ENCODE measurements around the gene ICAM4. TPM values are rescaled to one million over a fixed set of nuclear protein-coding genes. Genes with fewer than 3 reads are reported as not detected.

The ICAM4 gene
- total and polyA plus RNA-seq, 2 of the 13 experiments (the other 11 are each of a cell fraction or from before 2014, with no cell fraction given) = 2.9 to 4.0 TPM

GRCh38 chr19:10334588-10335351 lies 48.0 kb downstream of the ICAM4 start (continued):
- TF ChIP-seq ZNF670 (CRISPR knock-in tag; IDR thresholded peaks at IDR 0.05; ENCODE audit: borderline replicate concordance) = peak; percentile 39; the same call in 1 of the 2 replicates
- TF ChIP-seq NFE2 (CRISPR knock-in tag; IDR thresholded peaks at IDR 0.05) = no peak
- TF ChIP-seq ZBTB4 (CRISPR knock-in tag; IDR thresholded peaks at IDR 0.05; ENCODE audit: borderline replicate concordance) = peak; percentile 73
- TF ChIP-seq ZNF678 (CRISPR knock-in tag; IDR thresholded peaks at IDR 0.05) = no peak
- TF ChIP-seq DBP (CRISPR knock-in tag; IDR thresholded peaks at IDR 0.05; ENCODE audit: not compliant biosample characterization) = no peak
- TF ChIP-seq ATF5 (CRISPR knock-in tag; IDR thresholded peaks at IDR 0.05; ENCODE audit: low read depth) = no peak
- 0 out of 2 replicates have a peak, but pooled peaks have one; percentile 68 for TF ChIP-seq ZNF234 (CRISPR knock-in tag; conservative IDR thresholded peaks at IDR 0.05)
- no peak for TF ChIP-seq SSRP1 (CRISPR knock-in tag; IDR thresholded peaks at IDR 0.05)
- no peak for TF ChIP-seq KLF11 (CRISPR knock-in tag; IDR thresholded peaks at IDR 0.05)
- no peak for TF ChIP-seq KDM4B (CRISPR knock-in tag; IDR thresholded peaks at IDR 0.05)
- TF ChIP-seq ZNF720 (CRISPR knock-in tag; IDR thresholded peaks at IDR 0.05) = no peak
- no peak for TF ChIP-seq ZEB1 (IDR thresholded peaks at IDR 0.05; ENCODE audit: insufficient replicate concordance, low read depth)
- TF ChIP-seq SRF (IDR thresholded peaks at IDR 0.05; ENCODE audit: low read depth, low read length) = no peak
- peak; percentile 47; the same call in 1 of the 2 replicates for TF ChIP-seq MTF1 (CRISPR knock-in tag; IDR thresholded peaks at IDR 0.05)
- TF ChIP-seq SP1 (IDR thresholded peaks at IDR 0.05) = no peak
- TF ChIP-seq SP1 (CRISPR knock-in tag; IDR thresholded peaks at IDR 0.05) = peak; percentile 75
- no peak for TF ChIP-seq ZNF460 (CRISPR knock-in tag; IDR thresholded peaks at IDR 0.05; ENCODE audit: borderline replicate concordance)
- 0 out of 2 replicates have a peak, but pooled peaks have one; percentile 16 for TF ChIP-seq KMT2A (CRISPR knock-in tag; IDR thresholded peaks at IDR 0.05)
- TF ChIP-seq HES4 (CRISPR knock-in tag; IDR thresholded peaks at IDR 0.05; ENCODE audit: borderline replicate concordance) = no peak
